ENCODE results near the gene ZC3H6. TPM values are rescaled to one million over a fixed set of nuclear protein-coding genes. Genes with fewer than 3 reads are reported as not detected.

ZC3H6 gene
- total and polyA plus RNA-seq, 2 of the 13 experiments (the other 11 are each of a cell fraction or from before 2014, with no cell fraction given) = 0.71 to 0.93 TPM

DNA sequence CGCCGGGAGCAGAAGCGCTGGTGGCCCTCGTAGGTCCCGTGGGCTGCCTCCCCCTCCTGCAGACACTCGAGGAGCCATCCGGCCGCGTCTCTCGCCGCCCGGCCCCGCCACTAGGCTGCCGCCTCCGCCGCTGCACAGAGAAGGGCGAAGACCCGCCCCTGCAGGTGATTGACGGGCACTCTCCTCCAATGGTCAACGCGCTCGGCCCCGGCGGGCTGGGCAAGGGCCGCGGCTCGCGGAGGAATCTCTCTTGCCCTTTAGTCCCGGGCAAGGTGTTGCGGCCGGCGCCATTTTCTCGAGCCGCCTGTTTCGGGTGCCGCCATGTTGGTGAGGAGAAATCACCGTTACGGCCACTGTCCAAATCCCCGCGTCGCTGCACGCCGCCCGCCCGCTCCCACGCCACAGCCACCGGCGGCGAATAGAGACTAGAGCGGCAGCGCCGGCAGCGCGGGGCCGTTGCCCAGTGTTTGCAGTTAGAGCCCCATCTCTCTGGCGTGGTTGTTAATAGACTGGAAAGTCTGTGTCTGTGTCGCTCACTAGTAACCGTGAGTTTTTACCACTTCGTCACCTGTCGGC is at the start of gene ZC3H6 (continued):
- TF ChIP-seq ZNF660 (CRISPR knock-in tag; IDR thresholded peaks at IDR 0.05; ENCODE audit: borderline replicate concordance, low read depth) (peak; percentile 93; the same call in 1 of the 2 replicates), ZNF33A (CRISPR knock-in tag; IDR thresholded peaks at IDR 0.05; ENCODE audit: borderline replicate concordance) (no peak), LCORL (IDR thresholded peaks at IDR 0.05) (no peak), LCORL (CRISPR knock-in tag; IDR thresholded peaks at IDR 0.05) (peak; percentile 92), ZNF430 (CRISPR knock-in tag; IDR thresholded peaks at IDR 0.05) (no peak; the same call in 1 of the 2 replicates), YEATS4 (CRISPR knock-in tag; IDR thresholded peaks at IDR 0.05; ENCODE audit: borderline replicate concordance) (peak; percentile 100), SCMH1 (CRISPR knock-in tag; IDR thresholded peaks at IDR 0.05; ENCODE audit: borderline replicate concordance) (no peak), ZNF224 (CRISPR knock-in tag; IDR thresholded peaks at IDR 0.05) (0 out of 2 replicates have a peak, but pooled peaks have one; percentile 13), GFI1 (CRISPR knock-in tag; IDR thresholded peaks at IDR 0.05; ENCODE audit: borderline replicate concordance) (peak; percentile 87), SRF (IDR thresholded peaks at IDR 0.05; ENCODE audit: low read depth, low read length) (peak; percentile 71; the same call in 1 of the 2 replicates), KAT7 (CRISPR knock-in tag; IDR thresholded peaks at IDR 0.05; ENCODE audit: borderline replicate concordance) (peak; percentile 98; the same call in 1 of the 2 replicates), ZSCAN30 (CRISPR knock-in tag; IDR thresholded peaks at IDR 0.05) (peak; percentile 99), ATF1 (CRISPR knock-in tag; IDR thresholded peaks at IDR 0.05) (peak; percentile 66; the same call in 1 of the 2 replicates), TMF1 (CRISPR knock-in tag; IDR thresholded peaks at IDR 0.05; ENCODE audit: low read depth) (peak; percentile 96), ZNF282 (IDR thresholded peaks at IDR 0.05; ENCODE audit: partially characterized antibody) (no peak), ZNF670 (CRISPR knock-in tag; IDR thresholded peaks at IDR 0.05; ENCODE audit: borderline replicate concordance) (peak; percentile 98), SAP130 (CRISPR knock-in tag; IDR thresholded peaks at IDR 0.05; ENCODE audit: low read depth) (peak; percentile 87), ZNF570 (CRISPR knock-in tag; IDR thresholded peaks at IDR 0.05; ENCODE audit: borderline replicate concordance) (peak; percentile 82; the same call in 1 of the 2 replicates), ZNF792 (CRISPR knock-in tag; IDR thresholded peaks at IDR 0.05) (peak; percentile 96), CREM (IDR thresholded peaks at IDR 0.05) (0 out of 2 replicates have a peak, but pooled peaks have one; percentile 27), CREM (CRISPR knock-in tag; IDR thresholded peaks at IDR 0.05) (peak; percentile 52; the same call in 1 of the 2 replicates)
- TF ChIP-seq, protein P1, sequence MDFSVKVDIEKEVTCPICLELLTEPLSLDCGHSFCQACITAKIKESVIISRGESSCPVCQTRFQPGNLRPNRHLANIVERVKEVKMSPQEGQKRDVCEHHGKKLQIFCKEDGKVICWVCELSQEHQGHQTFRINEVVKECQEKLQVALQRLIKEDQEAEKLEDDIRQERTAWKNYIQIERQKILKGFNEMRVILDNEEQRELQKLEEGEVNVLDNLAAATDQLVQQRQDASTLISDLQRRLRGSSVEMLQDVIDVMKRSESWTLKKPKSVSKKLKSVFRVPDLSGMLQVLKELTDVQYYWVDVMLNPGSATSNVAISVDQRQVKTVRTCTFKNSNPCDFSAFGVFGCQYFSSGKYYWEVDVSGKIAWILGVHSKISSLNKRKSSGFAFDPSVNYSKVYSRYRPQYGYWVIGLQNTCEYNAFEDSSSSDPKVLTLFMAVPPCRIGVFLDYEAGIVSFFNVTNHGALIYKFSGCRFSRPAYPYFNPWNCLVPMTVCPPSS (IDR thresholded peaks at IDR 0.05) = no peak
- TF ChIP-seq, protein P2, sequence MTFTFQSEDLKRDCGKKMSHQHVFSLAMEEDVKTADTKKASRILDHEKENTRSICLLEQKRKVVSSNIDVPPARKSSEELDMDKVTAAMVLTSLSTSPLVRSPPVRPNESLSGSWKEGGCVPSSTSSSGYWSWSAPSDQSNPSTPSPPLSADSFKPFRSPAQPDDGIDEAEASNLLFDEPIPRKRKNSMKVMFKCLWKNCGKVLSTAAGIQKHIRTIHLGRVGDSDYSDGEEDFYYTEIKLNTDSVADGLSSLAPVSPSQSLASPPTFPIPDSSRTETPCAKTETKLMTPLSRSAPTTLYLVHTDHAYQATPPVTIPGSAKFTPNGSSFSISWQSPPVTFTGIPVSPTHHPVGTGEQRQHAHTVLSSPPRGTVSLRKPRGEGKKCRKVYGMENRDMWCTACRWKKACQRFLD (CRISPR knock-in tag; IDR thresholded peaks at IDR 0.05; ENCODE audit: borderline replicate concordance) = peak; percentile 93
- TF ChIP-seq, protein P3, sequence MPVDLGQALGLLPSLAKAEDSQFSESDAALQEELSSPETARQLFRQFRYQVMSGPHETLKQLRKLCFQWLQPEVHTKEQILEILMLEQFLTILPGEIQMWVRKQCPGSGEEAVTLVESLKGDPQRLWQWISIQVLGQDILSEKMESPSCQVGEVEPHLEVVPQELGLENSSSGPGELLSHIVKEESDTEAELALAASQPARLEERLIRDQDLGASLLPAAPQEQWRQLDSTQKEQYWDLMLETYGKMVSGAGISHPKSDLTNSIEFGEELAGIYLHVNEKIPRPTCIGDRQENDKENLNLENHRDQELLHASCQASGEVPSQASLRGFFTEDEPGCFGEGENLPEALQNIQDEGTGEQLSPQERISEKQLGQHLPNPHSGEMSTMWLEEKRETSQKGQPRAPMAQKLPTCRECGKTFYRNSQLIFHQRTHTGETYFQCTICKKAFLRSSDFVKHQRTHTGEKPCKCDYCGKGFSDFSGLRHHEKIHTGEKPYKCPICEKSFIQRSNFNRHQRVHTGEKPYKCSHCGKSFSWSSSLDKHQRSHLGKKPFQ (CRISPR knock-in tag; IDR thresholded peaks at IDR 0.05; ENCODE audit: insufficient replicate concordance) = peak; percentile 88
